Anterior cingulate cortex (tissue), 58 donors: ENCODE measurements around the gene KCNQ1.

Experiments
- DNase-seq, 58 donors: peaks; one replicate each; lab custom pipeline; 2025; lab: John Stamatoyannopoulos, UW

The KCNQ1 gene

GRCh38 chr11:2802389-2803185 lies 357.8 kb downstream of the KCNQ1 start:
- no peak for DNase-seq

GRCh38 chr11:2803186-2804091 lies 358.6 kb downstream of the KCNQ1 start:
- DNase-seq: no peak

GRCh38 chr11:2804189-2804588 lies 359.4 kb downstream of the KCNQ1 start:
- no peak for DNase-seq

GRCh38 chr11:2804701-2805387 lies 360.0 kb downstream of the KCNQ1 start:
- DNase-seq: peak in 2 of 58 donors; percentile 16 to 20

GRCh38 chr11:2805388-2806056 lies 360.7 kb downstream of the KCNQ1 start:
- DNase-seq: no peak

- DNase-seq: no peak
Observed at GRCh38 chr11:2806351-2807024, 361.7 kb downstream of the KCNQ1 start.

GRCh38 chr11:2807025-2807681 lies 362.3 kb downstream of the KCNQ1 start:
- peak in 13 of 58 donors; percentile 12 to 75 (median 34) for DNase-seq

GRCh38 chr11:2807801-2808241 lies 363.0 kb downstream of the KCNQ1 start:
- DNase-seq: no peak

- no peak for DNase-seq
Observed at GRCh38 chr11:2808850-2809846, 364.3 kb downstream of the KCNQ1 start.

- no peak for DNase-seq
Observed at GRCh38 chr11:2809854-2810253, 365.0 kb downstream of the KCNQ1 start.

GRCh38 chr11:2810411-2811205 lies 365.8 kb downstream of the KCNQ1 start:
- DNase-seq: no peak

GRCh38 chr11:2811206-2812091 lies 366.6 kb downstream of the KCNQ1 start:
- DNase-seq: no peak

- no peak for DNase-seq
Observed at GRCh38 chr11:2812371-2812991, 367.7 kb downstream of the KCNQ1 start.

GRCh38 chr11:2813141-2813908 lies 368.5 kb downstream of the KCNQ1 start:
- no peak for DNase-seq

GRCh38 chr11:2813968-2814367 lies 369.2 kb downstream of the KCNQ1 start:
- DNase-seq: no peak
